ENCODE results near the gene MX1. TPM values are rescaled to one million over a fixed set of nuclear protein-coding genes. Genes with fewer than 3 reads are reported as not detected.

MX1 gene
- total RNA-seq, 1 donor from 2014 or later, result 16.7 TPM

DNA sequence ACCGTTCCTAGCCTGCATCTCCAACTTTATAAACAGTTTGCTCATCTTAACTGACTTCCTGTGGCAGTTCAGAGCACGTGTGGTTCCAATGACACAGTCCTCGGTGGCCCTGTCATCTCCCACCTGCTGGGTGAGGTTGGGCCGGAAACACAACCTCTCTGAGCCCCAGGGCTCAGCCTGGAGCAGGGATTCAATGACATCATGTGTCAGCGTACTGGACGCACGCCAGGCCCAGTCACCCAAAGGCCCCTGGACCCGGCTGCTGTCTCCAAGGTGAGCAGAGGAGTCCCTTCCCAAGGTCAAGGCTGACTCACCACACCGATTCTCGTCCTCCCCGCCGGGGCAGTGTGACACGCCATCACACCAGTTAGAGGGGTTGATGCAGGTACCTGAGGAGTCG, 62.0 kb downstream of the MX1 start:
- no peaks in the 10 kb centered on the region for H3K36me3 ChIP-seq
- H3K4me1 ChIP-seq, result no peaks in the 10 kb centered on the region
- intact Hi-C loops (cut with DNase I), result no loop called here
- no peak for TF ChIP-seq POLR2AphosphoS5 (IDR thresholded peaks at IDR 0.05; ENCODE audit: insufficient read depth in 1 of 2, low read depth in 1 of 2)
- TF ChIP-seq, protein P1, sequence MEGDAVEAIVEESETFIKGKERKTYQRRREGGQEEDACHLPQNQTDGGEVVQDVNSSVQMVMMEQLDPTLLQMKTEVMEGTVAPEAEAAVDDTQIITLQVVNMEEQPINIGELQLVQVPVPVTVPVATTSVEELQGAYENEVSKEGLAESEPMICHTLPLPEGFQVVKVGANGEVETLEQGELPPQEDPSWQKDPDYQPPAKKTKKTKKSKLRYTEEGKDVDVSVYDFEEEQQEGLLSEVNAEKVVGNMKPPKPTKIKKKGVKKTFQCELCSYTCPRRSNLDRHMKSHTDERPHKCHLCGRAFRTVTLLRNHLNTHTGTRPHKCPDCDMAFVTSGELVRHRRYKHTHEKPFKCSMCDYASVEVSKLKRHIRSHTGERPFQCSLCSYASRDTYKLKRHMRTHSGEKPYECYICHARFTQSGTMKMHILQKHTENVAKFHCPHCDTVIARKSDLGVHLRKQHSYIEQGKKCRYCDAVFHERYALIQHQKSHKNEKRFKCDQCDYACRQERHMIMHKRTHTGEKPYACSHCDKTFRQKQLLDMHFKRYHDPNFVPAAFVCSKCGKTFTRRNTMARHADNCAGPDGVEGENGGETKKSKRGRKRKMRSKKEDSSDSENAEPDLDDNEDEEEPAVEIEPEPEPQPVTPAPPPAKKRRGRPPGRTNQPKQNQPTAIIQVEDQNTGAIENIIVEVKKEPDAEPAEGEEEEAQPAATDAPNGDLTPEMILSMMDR (IDR thresholded peaks at IDR 0.05), result no peak
- no peak for TF ChIP-seq POLR2A (IDR thresholded peaks at IDR 0.05)
- H3K4me3 ChIP-seq, result no peak overlapping the region
- no peaks in the 10 kb centered on the region for H3K9me3 ChIP-seq
- H3K27ac ChIP-seq, result no peak overlapping the region
- H3K27me3 ChIP-seq, result no peaks in the 10 kb centered on the region
- no peak for DNase-seq (ENCODE audit: extremely low spot score in 2 of 2)

DNA sequence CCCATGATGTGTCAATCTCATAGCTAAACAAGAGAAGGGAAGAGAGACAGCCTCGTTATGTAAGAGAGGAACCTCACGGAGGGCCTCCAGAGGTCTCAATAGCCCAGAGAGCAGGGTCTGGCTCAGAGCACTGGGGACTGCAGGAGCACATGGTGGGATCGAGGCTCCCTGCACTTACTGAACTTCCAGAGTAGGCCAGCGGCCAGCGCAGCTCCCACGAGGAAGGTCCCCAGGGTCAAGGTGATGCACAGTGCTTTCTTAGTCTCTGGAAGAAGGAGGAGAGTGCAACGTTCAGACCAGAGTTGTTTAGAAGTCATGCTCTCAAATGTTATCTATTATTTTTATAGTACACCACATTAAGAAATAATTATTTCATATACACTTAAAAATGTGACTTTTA, 63.3 kb downstream of the MX1 start:
- intact Hi-C loops (cut with DNase I), result no loop called here
- no peaks in the 10 kb centered on the region for H3K36me3 ChIP-seq
- no peak overlapping the region for H3K4me3 ChIP-seq
- H3K9me3 ChIP-seq, result no peaks in the 10 kb centered on the region
- DNase-seq (ENCODE audit: extremely low spot score in 2 of 2), result no peak
- no peaks in the 10 kb centered on the region for H3K27me3 ChIP-seq
- no peak overlapping the region for H3K27ac ChIP-seq
- no peaks in the 10 kb centered on the region for H3K4me1 ChIP-seq
- TF ChIP-seq, protein P1 (IDR thresholded peaks at IDR 0.05), result no peak
- no peak for TF ChIP-seq POLR2A (IDR thresholded peaks at IDR 0.05)
- no peak for TF ChIP-seq POLR2AphosphoS5 (IDR thresholded peaks at IDR 0.05; ENCODE audit: insufficient read depth in 1 of 2, low read depth in 1 of 2)

- TF ChIP-seq, protein P1 (IDR thresholded peaks at IDR 0.05), result no peak
- TF ChIP-seq POLR2AphosphoS5 (IDR thresholded peaks at IDR 0.05; ENCODE audit: insufficient read depth in 1 of 2, low read depth in 1 of 2) (no peak), POLR2A (IDR thresholded peaks at IDR 0.05) (no peak)
- DNase-seq (ENCODE audit: extremely low spot score in 2 of 2), result no peak
- Histone ChIP-seq H3K36me3 (no peaks in the 10 kb centered on the region), H3K4me1 (no peaks in the 10 kb centered on the region), H3K4me3 (no peak overlapping the region), H3K9me3 (no peaks in the 10 kb centered on the region), H3K27me3 (no peaks in the 10 kb centered on the region), H3K27ac (no peak overlapping the region)
- intact Hi-C loops (cut with DNase I), result no loop called here
Observed at GRCh38 chr21:41490330-41490729, 64.3 kb downstream of the MX1 start.

DNA sequence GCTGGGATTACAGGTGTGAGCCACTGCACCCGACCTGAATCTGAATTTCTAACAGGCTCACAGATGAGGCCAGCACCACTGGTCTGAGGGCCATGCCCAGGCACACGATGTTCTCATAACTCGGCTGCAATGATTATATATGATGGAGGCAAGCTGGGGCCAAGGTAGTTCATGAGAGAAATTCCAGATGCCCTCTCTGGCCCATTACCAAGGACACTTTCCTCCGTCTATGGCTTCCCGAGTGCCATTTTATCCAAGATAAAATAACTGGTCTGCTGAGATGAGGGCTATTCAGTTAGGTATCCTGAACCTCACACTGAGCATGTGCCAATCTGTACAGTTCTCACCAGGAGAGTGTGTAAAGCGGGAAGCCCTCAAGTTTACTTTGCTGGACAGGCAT, 65.4 kb downstream of the MX1 start:
- TF ChIP-seq, protein P1 (IDR thresholded peaks at IDR 0.05), result no peak
- TF ChIP-seq POLR2A (IDR thresholded peaks at IDR 0.05) (no peak), POLR2AphosphoS5 (IDR thresholded peaks at IDR 0.05; ENCODE audit: insufficient read depth in 1 of 2, low read depth in 1 of 2) (no peak)
- H3K27ac ChIP-seq, result no peak overlapping the region
- no peak overlapping the region for H3K4me3 ChIP-seq
- H3K4me1 ChIP-seq, result no peaks in the 10 kb centered on the region
- intact Hi-C loops (cut with DNase I), result no loop called here
- no peak for DNase-seq (ENCODE audit: extremely low spot score in 2 of 2)
- no peaks in the 10 kb centered on the region for H3K9me3 ChIP-seq
- no peaks in the 10 kb centered on the region for H3K36me3 ChIP-seq
- H3K27me3 ChIP-seq, result no peaks in the 10 kb centered on the region

DNA sequence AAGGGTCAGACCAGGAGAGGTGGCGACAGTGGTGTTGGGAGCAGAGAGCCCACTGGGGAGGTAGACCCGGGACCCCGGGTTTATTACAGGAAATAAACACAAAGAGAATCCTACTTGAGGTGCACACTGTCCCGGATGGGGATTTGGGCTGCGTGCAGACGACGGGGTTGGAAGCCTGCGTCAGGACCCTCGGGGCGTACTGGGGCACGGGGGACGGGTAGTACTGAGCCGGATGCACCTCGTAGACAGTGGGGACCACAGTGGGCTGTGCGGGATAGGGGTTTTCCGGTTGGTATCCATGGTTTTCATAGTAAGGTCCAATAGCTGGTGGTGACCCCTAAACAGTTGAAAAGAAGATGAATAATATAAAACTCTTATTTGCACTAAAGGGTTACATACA, 68.2 kb downstream of the MX1 start:
- intact Hi-C loops (cut with DNase I), result no loop called here
- DNase-seq (ENCODE audit: extremely low spot score in 2 of 2), result no peak

More for the DNA sequence above, 68.2 kb downstream of the MX1 start:
- Histone ChIP-seq H3K27me3 (no peaks in the 10 kb centered on the region), H3K27ac (no peak overlapping the region), H3K9me3 (no peaks in the 10 kb centered on the region), H3K36me3 (no peaks in the 10 kb centered on the region), H3K4me1 (no peaks in the 10 kb centered on the region), H3K4me3 (no peak overlapping the region)
- TF ChIP-seq, protein P1 (IDR thresholded peaks at IDR 0.05), result no peak
- TF ChIP-seq POLR2A (IDR thresholded peaks at IDR 0.05) (no peak), POLR2AphosphoS5 (IDR thresholded peaks at IDR 0.05; ENCODE audit: insufficient read depth in 1 of 2, low read depth in 1 of 2) (no peak)
